ENCODE data around the gene PLEKHG5.

GRCh38 chr1:6531996-6532395 is 40.5 kb upstream of the PLEKHG5 start:
- TF ChIP-seq CTCF (IDR thresholded peaks at IDR 0.05) (no peak), POLR2A (IDR thresholded peaks at IDR 0.05) (no peak)

Data from lower leg skin (tissue), 3 donors.